Measurements from ENCODE around the gene MATK.
A peak's percentile ranks its signal among the peaks of the same experiment; 100 is the strongest.
"Not testable (repeated sequence)": the region's sequence is repeated elsewhere in the genome, so short reads cannot be mapped to it uniquely, and the experiment has no call there.

MATK gene

DNA sequence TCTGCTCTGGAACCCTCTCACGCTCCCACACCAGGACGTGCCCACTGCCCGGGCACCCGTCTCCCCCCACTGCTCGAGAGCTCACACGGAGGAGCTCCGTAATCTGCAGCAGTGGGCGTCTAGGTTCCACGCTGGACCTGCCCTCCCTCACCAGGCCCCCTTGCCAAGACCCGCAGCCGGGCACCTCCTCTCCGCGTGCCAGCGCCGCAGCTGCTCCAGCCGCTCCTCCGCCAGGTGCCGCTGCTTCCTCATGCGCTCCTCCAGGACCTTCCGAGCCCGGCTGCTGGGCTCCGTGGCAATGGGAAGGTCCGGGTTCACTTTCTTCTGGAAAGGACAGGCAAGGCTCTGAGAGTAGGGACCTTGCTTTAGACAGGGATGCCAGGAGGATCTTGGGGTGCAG is 35.0 kb upstream of the MATK start:
- no peak overlapping the region for H3K4me3 Mint-ChIP-seq
- H3K9me3 Mint-ChIP-seq = no peaks in the 10 kb centered on the region
- peaks cover 26% of the 10 kb centered on the region for H3K4me1 Mint-ChIP-seq
- peaks cover 11% of the 10 kb centered on the region for H3K27me3 Mint-ChIP-seq
- no peak overlapping the region for H3K27ac Mint-ChIP-seq
- H3K36me3 Mint-ChIP-seq = no peaks in the 10 kb centered on the region
- ATAC-seq = no peak

GRCh38 chr19:3819989-3820388 is 33.8 kb upstream of the MATK start:
- Mint-ChIP-seq H3K9me3 (no peaks in the 10 kb centered on the region), H3K4me3 (no peak overlapping the region), H3K4me1 (peaks cover 26% of the 10 kb centered on the region), H3K27me3 (no peaks in the 10 kb centered on the region), H3K36me3 (no peaks in the 10 kb centered on the region), H3K27ac (no peak overlapping the region)
- ATAC-seq = peak; percentile 32

- Mint-ChIP-seq H3K36me3 (no peaks in the 10 kb centered on the region), H3K4me3 (no peak overlapping the region), H3K4me1 (peaks cover 32% of the 10 kb centered on the region), H3K9me3 (no peaks in the 10 kb centered on the region), H3K27me3 (no peaks in the 10 kb centered on the region), H3K27ac (no peak overlapping the region)
- ATAC-seq = no peak
Observed at GRCh38 chr19:3818918-3819317, 32.7 kb upstream of the MATK start.

DNA sequence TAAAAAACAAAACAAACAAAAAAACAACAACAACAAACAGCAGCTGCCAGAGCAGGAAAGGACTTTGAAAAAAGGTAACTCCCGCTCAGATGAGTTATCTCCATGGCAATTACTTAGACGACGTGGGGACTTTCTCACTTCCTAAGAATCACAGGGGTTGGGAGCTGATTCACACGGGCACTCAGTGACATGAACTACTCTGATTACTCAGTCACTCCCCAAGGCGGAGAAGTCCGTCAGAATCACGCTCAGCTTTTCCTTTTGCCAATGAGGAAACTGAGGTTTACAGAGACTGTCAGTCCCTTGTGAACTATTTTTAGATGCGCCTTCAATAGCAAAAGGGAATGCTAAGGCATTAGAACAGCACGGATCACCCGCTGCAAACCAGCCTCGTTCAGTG is 32.3 kb upstream of the MATK start:
- H3K27ac Mint-ChIP-seq = no peak overlapping the region

DNA sequence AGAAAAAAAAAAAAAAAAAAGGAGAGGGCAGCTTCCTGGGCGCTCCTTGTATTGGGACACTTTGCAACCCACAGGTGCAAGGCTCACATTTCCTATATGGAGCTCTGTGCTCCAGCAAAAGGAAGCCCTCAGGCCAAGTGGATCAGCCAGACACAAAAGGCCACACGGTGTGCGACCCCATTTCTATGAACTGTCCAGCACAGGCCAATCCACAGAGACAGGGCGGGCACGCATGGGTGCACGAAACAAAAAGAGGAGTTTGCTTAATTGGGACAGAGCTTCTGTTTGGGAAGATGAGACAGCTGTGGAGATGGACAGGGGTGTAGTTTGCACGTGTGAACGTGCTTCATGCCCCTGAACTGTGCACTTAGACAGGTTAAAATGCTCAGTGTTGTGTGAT is 31.6 kb upstream of the MATK start:
- Mint-ChIP-seq H3K36me3 (no peaks in the 10 kb centered on the region), H3K27me3 (no peaks in the 10 kb centered on the region), H3K9me3 (no peaks in the 10 kb centered on the region), H3K4me1 (peaks cover 42% of the 10 kb centered on the region), H3K27ac (peak overlapping the region; percentile 16), H3K4me3 (no peak overlapping the region)
- no peak for ATAC-seq

More for the DNA sequence above, 32.3 kb upstream of the MATK start:
- peaks cover 35% of the 10 kb centered on the region for H3K4me1 Mint-ChIP-seq
- H3K36me3 Mint-ChIP-seq = no peaks in the 10 kb centered on the region
- H3K27me3 Mint-ChIP-seq = no peaks in the 10 kb centered on the region
- no peaks in the 10 kb centered on the region for H3K9me3 Mint-ChIP-seq
- H3K4me3 Mint-ChIP-seq = no peak overlapping the region
- ATAC-seq = peak; percentile 52

GRCh38 chr19:3816566-3817218 is 30.5 kb upstream of the MATK start:
- Mint-ChIP-seq H3K27ac (no peak overlapping the region), H3K36me3 (no peaks in the 10 kb centered on the region), H3K4me3 (no peak overlapping the region), H3K9me3 (no peaks in the 10 kb centered on the region), H3K4me1 (peaks cover 45% of the 10 kb centered on the region), H3K27me3 (no peaks in the 10 kb centered on the region)
- ATAC-seq = no peak

- ATAC-seq, H3K27me3 Mint-ChIP-seq, H3K4me3 Mint-ChIP-seq, H3K36me3 Mint-ChIP-seq, H3K27ac Mint-ChIP-seq, H3K9me3 Mint-ChIP-seq: not testable (repeated sequence)
- H3K4me1 Mint-ChIP-seq = peaks cover 45% of the 10 kb centered on the region
Observed at GRCh38 chr19:3816148-3816547, 30.0 kb upstream of the MATK start.

DNA sequence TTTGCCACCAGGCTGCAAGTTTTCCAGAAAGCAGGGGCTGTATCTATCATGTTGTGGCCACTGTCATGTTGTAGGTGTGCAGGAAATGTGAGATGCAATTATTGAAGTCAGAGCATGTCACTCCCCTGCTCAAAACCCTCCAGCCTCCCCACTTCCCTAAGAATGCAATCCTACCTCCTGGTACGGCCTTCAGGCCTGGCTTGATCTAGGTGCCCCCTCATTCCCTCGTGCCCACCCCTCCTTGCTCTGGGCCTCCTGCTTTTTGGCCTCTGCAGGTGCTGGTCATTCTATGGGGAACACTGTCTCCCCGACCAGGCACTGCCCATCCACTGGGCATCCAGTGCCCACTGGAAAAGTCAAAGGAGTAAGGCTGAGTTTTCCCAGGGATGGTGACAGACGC is 28.5 kb upstream of the MATK start:
- H3K27ac Mint-ChIP-seq = no peak overlapping the region
- no peak for ATAC-seq
- H3K4me1 Mint-ChIP-seq = peaks cover 54% of the 10 kb centered on the region
- no peaks in the 10 kb centered on the region for H3K27me3 Mint-ChIP-seq
- H3K36me3 Mint-ChIP-seq = no peaks in the 10 kb centered on the region
- H3K9me3 Mint-ChIP-seq = no peaks in the 10 kb centered on the region
- H3K4me3 Mint-ChIP-seq = no peak overlapping the region

- Mint-ChIP-seq H3K4me3 (no peak overlapping the region), H3K36me3 (no peaks in the 10 kb centered on the region), H3K27ac (peak overlapping the region; percentile 70), H3K4me1 (peaks cover 54% of the 10 kb centered on the region), H3K27me3 (no peaks in the 10 kb centered on the region), H3K9me3 (no peaks in the 10 kb centered on the region)
- no peak for ATAC-seq
Observed at GRCh38 chr19:3813473-3814392, 27.6 kb upstream of the MATK start.

GRCh38 chr19:3810708-3811355 is 24.7 kb upstream of the MATK start:
- no peaks in the 10 kb centered on the region for H3K36me3 Mint-ChIP-seq
- peak overlapping the region; percentile 70 for H3K27ac Mint-ChIP-seq
- H3K27me3 Mint-ChIP-seq = peaks cover 9% of the 10 kb centered on the region
- peak; percentile 68 for ATAC-seq
- peaks cover 69% of the 10 kb centered on the region for H3K4me1 Mint-ChIP-seq
- H3K4me3 Mint-ChIP-seq = no peak overlapping the region
- H3K9me3 Mint-ChIP-seq = peaks cover 5% of the 10 kb centered on the region

- peaks cover 69% of the 10 kb centered on the region for H3K4me1 Mint-ChIP-seq
- peak overlapping the region; percentile 70 for H3K27ac Mint-ChIP-seq
- H3K27me3 Mint-ChIP-seq = peaks cover 9% of the 10 kb centered on the region
- peaks cover 5% of the 10 kb centered on the region for H3K9me3 Mint-ChIP-seq
- peak; percentile 78 for ATAC-seq
- H3K4me3 Mint-ChIP-seq = no peak overlapping the region
- no peaks in the 10 kb centered on the region for H3K36me3 Mint-ChIP-seq
Observed at GRCh38 chr19:3809881-3810707, 23.9 kb upstream of the MATK start.

GRCh38 chr19:3808420-3809143 is 22.4 kb upstream of the MATK start:
- Mint-ChIP-seq H3K27me3 (peaks cover 12% of the 10 kb centered on the region), H3K27ac (no peak overlapping the region), H3K36me3 (no peaks in the 10 kb centered on the region), H3K4me1 (peaks cover 61% of the 10 kb centered on the region), H3K9me3 (peaks cover 5% of the 10 kb centered on the region), H3K4me3 (no peak overlapping the region)
- no peak for ATAC-seq

DNA sequence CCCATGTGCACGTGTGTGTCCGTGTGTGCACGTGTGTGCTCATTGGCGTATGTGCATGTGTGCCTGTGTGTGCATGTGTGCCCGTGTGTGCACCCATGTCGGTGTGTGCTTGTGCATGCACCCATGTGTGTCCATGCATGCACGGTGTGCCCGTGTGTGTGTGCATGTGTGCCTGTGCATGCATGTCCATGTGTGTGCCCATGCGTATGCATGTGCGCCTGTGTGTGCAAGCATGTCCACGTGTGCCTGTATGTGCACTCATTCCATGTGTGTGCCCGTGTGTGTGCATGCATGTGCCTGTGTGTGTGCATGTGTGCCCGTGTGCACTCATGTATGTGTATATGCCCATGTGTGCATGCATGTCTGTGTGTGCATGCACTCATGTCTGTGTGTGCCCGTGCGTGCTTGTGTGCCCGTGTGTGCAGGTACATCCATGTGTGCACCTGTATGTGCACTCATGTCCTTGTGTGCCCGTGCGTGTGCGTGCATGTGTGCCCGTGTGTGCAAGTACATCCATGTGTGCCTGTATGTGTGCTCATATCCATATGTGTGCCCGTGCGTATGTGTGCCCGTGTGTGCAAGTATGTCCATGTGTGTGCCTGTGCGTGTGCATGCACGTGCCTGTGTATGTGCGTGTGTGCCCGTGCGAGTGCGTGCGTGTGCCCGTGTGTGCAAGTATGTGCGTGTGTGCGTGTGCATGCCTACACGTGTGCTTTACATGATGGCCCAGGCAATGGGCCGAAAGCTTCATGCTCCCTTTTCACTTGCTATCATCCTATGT is 21.6 kb upstream of the MATK start:
- H3K36me3 Mint-ChIP-seq = no peaks in the 10 kb centered on the region
- peaks cover 52% of the 10 kb centered on the region for H3K4me1 Mint-ChIP-seq
- no peak overlapping the region for H3K4me3 Mint-ChIP-seq
- no peak for ATAC-seq
- H3K27me3 Mint-ChIP-seq = peaks cover 20% of the 10 kb centered on the region
- H3K9me3 Mint-ChIP-seq = peaks cover 5% of the 10 kb centered on the region
- no peak overlapping the region for H3K27ac Mint-ChIP-seq

DNA sequence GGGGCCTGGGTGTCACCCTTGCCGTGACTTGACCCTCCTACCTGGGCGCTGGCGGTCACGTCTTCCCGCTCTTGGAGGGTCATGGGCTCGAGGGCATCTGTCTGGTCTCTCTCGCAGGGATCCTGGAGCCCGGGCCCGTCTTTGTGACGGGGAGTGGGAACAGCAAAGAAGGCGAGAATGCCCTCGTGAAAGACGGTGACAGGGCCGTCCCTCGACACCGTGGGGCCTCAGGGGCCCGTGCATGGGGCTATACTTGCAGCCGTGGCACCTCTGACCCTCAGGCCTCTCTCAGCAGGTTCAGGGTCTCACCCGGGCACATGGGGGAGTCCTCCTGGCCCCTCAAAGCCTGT is 20.9 kb upstream of the MATK start:
- no peak overlapping the region for H3K27ac Mint-ChIP-seq
- peaks cover 27% of the 10 kb centered on the region for H3K27me3 Mint-ChIP-seq
- peaks cover 5% of the 10 kb centered on the region for H3K9me3 Mint-ChIP-seq
- ATAC-seq = no peak
- H3K4me1 Mint-ChIP-seq = peaks cover 46% of the 10 kb centered on the region
- H3K36me3 Mint-ChIP-seq = no peaks in the 10 kb centered on the region
- no peak overlapping the region for H3K4me3 Mint-ChIP-seq

All from stimulated activated memory B cell treated with anti-CD40 and anti-IgM and Interleukin-4, amounts not matched to agents 10 μg/mL and 1 μg/mL and 100 μg/mL, for 72 hours (primary cell).